ENCODE measurements around the gene SPSB4.

The SPSB4 gene

GRCh38 chr3:141100112-141100511, 49.0 kb downstream of the SPSB4 start:
- no peak overlapping the region for H3K27ac ChIP-seq
- TF ChIP-seq ZFX (IDR thresholded peaks at IDR 0.05; ENCODE audit: borderline replicate concordance) (no peak), CTCF (IDR thresholded peaks at IDR 0.05) (no peak)

- no peak overlapping the region for H3K27ac ChIP-seq
- TF ChIP-seq CTCF (IDR thresholded peaks at IDR 0.05) (no peak), ZFX (IDR thresholded peaks at IDR 0.05; ENCODE audit: borderline replicate concordance) (no peak)
Measured at GRCh38 chr3:141100531-141101320, 49.6 kb downstream of the SPSB4 start.

- TF ChIP-seq CTCF (IDR thresholded peaks at IDR 0.05) (no peak), ZFX (IDR thresholded peaks at IDR 0.05; ENCODE audit: borderline replicate concordance) (no peak)
- no peak overlapping the region for H3K27ac ChIP-seq
Measured at GRCh38 chr3:141102372-141102771, 51.2 kb downstream of the SPSB4 start.

DNA sequence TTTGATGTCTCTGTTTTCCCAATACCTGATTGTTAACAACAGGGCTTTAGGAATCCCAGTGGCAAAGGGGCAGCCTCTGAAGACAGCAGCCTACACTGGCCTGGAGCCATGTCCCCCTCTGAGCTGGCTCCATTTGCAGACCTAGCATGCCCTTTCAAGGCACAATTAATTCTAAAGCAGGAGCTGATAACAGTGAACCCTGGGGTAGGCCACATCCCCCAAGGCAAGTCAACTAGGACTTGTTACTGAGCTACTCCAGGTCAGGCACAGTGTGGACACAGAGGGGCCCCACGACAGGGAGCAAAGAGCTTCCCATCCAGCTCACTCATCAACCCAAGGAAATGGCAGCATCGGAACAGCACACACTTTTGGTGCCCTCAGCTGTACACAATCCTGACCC, 51.9 kb downstream of the SPSB4 start:
- TF ChIP-seq CTCF (IDR thresholded peaks at IDR 0.05) (no peak), ZFX (IDR thresholded peaks at IDR 0.05; ENCODE audit: borderline replicate concordance) (no peak)
- no peak overlapping the region for H3K27ac ChIP-seq

GRCh38 chr3:141103503-141103902, 52.4 kb downstream of the SPSB4 start:
- TF ChIP-seq ZFX (IDR thresholded peaks at IDR 0.05; ENCODE audit: borderline replicate concordance) (no peak), CTCF (IDR thresholded peaks at IDR 0.05) (no peak)
- no peak overlapping the region for H3K27ac ChIP-seq

DNA sequence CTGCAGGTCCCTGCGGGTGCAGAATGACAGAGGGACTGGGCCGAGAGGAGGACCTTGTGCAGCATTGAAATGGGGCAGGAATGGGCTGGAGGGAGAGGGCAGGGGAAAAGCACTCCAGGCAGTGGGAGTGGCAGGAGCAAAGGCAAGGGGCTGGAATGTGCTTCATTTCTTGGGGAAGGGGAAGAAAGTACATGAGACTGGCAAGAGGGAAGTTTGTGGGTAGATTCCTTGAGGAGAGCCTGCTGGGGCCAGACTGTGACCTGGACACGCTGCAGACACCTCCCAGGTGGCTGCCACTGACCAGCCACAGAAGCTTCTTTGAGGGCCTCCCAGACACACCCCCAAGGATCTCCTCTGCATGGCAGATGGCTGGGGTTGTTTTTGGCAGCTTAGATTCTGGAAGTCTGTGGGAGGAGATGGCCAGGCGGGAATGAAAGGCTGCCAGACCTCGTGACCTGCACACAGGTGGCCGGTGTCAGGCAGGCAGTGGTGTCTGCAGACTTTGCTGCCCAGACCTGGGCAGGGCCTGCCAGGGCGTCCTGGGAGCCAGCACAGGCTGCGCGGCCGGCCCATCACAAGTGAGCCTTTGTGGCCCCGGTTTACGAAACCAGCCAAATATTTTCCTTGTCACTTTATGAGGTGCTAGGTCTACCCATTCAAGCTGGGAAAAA, 53.1 kb downstream of the SPSB4 start:
- H3K27ac ChIP-seq, result no peak overlapping the region
- TF ChIP-seq CTCF (IDR thresholded peaks at IDR 0.05), result no peak
- TF ChIP-seq ZFX (IDR thresholded peaks at IDR 0.05; ENCODE audit: borderline replicate concordance), result no peak
